ENCODE measurements around the gene ACADSB.

ACADSB gene

DNA sequence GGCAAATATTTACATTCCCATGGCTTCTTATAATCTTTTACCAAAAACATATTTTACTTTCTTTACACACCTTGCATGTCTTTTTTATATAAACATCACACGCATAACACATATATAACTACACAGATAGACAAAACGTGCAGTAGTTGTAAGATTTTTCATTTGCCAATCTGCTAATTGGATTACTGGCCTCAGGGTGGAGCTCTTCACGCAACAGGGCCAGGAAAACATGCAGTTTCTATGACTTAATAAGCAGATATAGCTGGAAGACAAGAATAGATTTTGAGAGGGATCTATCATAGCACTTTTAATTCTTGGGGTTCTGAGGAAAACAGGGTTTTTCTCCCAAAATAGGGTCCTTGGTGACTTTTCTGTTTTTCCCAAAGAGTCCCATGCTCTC is 12.7 kb downstream of the ACADSB start:
- H3K9ac ChIP-seq (ENCODE audit: low read depth, low read length) = no peak overlapping the region
- no peaks in the 10 kb centered on the region for H3K36me3 ChIP-seq (ENCODE audit: control insufficient read depth, insufficient read depth, low read length)
- H3K4me3 ChIP-seq (ENCODE audit: low read depth, low read length) = no peak overlapping the region
- H3K4me1 ChIP-seq (ENCODE audit: control insufficient read depth, insufficient read depth, low read length) = peaks cover 26% of the 10 kb centered on the region
- no peaks in the 10 kb centered on the region for H3K9me3 ChIP-seq (ENCODE audit: control insufficient read depth, insufficient read depth, low read length)
- H3K27me3 ChIP-seq (ENCODE audit: control insufficient read depth, insufficient read depth, low read length) = no peaks in the 10 kb centered on the region

DNA sequence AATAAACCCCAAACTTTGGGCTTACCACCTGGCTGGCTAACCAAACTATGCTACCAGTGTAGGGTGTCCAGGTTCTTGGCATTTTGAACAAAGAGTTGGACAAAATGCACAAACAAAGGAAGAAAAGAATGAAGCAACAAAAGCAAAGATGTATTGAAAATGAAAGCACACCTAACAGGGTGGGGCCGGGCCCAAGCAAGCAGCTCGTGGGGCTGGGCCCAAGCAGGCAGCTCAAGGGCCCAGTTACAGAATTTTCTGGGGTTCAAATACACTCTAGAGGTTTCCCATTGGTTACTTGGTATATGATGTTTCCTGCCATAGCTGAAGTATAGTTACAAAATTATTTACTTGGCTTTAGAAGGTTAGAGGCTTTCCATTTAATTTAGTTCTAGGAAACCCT is 15.7 kb downstream of the ACADSB start:
- H3K4me1 ChIP-seq (ENCODE audit: control insufficient read depth, insufficient read depth, low read length) = peaks cover 21% of the 10 kb centered on the region
- no peak overlapping the region for H3K4me3 ChIP-seq (ENCODE audit: low read depth, low read length)
- no peaks in the 10 kb centered on the region for H3K9me3 ChIP-seq (ENCODE audit: control insufficient read depth, insufficient read depth, low read length)
- H3K36me3 ChIP-seq (ENCODE audit: control insufficient read depth, insufficient read depth, low read length) = no peaks in the 10 kb centered on the region
- H3K9ac ChIP-seq (ENCODE audit: low read depth, low read length) = no peak overlapping the region
- H3K27me3 ChIP-seq (ENCODE audit: control insufficient read depth, insufficient read depth, low read length) = no peaks in the 10 kb centered on the region

DNA sequence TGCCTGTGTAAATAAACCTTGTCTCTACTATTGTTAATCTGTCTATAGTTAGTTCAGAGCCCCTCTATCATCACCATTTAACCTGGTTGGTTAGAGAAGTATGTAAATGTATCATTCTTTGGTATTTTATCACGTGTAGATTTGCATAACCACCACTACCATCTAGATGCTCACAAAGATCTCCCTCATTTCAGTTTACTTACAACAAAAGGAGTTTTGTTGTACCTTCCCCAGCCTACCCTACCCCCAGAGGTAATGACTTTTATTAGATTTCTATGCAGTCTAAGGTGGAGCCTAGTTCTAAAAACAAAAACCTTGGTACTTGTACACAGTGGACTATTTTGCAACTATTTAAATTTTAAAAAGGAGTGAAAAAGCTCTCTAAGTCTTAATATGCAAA is 17.5 kb downstream of the ACADSB start:
- no peaks in the 10 kb centered on the region for H3K36me3 ChIP-seq (ENCODE audit: control insufficient read depth, insufficient read depth, low read length)
- H3K9me3 ChIP-seq (ENCODE audit: control insufficient read depth, insufficient read depth, low read length) = no peaks in the 10 kb centered on the region
- no peaks in the 10 kb centered on the region for H3K27me3 ChIP-seq (ENCODE audit: control insufficient read depth, insufficient read depth, low read length)
- H3K4me1 ChIP-seq (ENCODE audit: control insufficient read depth, insufficient read depth, low read length) = peaks cover 12% of the 10 kb centered on the region
- no peak overlapping the region for H3K4me3 ChIP-seq (ENCODE audit: low read depth, low read length)
- H3K9ac ChIP-seq (ENCODE audit: low read depth, low read length) = no peak overlapping the region

DNA sequence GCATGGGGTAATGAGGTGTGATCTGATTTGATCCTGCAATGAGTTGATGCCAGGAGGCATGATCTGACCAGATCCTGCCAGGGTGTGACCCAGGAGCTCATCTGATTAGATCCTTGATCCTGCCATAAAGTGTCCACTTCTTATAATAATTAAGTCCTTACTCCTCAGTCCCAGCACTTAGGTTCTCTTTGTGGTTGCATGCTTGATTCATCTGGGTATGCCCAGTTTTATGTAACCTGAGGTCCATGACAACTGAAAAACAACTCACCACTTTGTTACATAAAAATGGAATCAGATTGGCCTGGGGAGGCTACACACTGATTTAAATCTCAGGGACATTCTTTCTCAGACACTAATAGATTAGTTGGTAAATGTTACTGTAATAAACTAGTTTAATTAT is 19.1 kb downstream of the ACADSB start:
- no peak overlapping the region for H3K9ac ChIP-seq (ENCODE audit: low read depth, low read length)
- no peaks in the 10 kb centered on the region for H3K9me3 ChIP-seq (ENCODE audit: control insufficient read depth, insufficient read depth, low read length)
- no peaks in the 10 kb centered on the region for H3K36me3 ChIP-seq (ENCODE audit: control insufficient read depth, insufficient read depth, low read length)
- peaks cover 12% of the 10 kb centered on the region for H3K4me1 ChIP-seq (ENCODE audit: control insufficient read depth, insufficient read depth, low read length)
- no peak overlapping the region for H3K4me3 ChIP-seq (ENCODE audit: low read depth, low read length)
- H3K27me3 ChIP-seq (ENCODE audit: control insufficient read depth, insufficient read depth, low read length) = no peaks in the 10 kb centered on the region

DNA sequence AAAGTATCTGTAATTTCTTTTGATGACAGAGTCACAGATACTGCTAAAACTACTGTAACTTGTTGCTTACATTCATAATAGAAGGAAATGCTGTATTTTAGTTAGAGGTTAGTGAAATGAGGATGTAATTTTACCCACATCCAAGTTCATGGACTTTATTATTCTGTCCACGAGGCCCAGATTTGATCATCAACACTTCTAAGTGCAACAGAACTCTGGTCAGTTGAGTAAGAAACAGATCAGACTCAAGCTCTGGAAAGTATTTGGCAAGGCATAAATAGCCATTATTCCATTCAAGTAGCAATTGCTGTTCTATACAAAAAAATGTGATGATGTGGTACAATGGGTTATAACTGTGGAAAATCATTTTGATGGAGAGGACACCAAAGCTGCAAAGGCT is 22.3 kb downstream of the ACADSB start:
- Histone ChIP-seq H3K36me3 (ENCODE audit: control insufficient read depth, insufficient read depth, low read length) (no peaks in the 10 kb centered on the region), H3K4me3 (ENCODE audit: low read depth, low read length) (no peak overlapping the region), H3K27me3 (ENCODE audit: control insufficient read depth, insufficient read depth, low read length) (no peaks in the 10 kb centered on the region), H3K9ac (ENCODE audit: low read depth, low read length) (no peak overlapping the region), H3K4me1 (ENCODE audit: control insufficient read depth, insufficient read depth, low read length) (peaks cover 6% of the 10 kb centered on the region), H3K9me3 (ENCODE audit: control insufficient read depth, insufficient read depth, low read length) (no peaks in the 10 kb centered on the region)

DNA sequence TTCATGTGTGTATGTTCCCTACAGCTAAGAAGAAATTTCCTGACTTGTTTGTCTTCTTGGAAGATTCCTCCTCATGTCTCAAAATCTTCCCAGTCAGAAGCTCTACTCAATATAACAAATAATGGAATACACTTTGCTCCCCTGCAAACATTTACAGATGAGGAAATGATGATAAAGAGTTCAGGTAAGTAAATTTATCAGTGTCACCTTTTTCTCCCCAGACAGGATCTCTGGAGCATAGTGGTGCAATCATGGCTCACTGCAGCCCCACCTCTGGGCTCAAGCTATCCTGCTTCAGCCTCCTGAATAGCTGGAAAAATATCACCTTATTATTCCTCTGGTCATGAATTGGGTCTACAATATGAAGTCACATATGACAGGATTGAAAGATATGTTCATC is 25.5 kb downstream of the ACADSB start:
- no peak overlapping the region for H3K9ac ChIP-seq (ENCODE audit: low read depth, low read length)
- H3K27me3 ChIP-seq (ENCODE audit: control insufficient read depth, insufficient read depth, low read length) = no peaks in the 10 kb centered on the region
- H3K9me3 ChIP-seq (ENCODE audit: control insufficient read depth, insufficient read depth, low read length) = no peaks in the 10 kb centered on the region
- no peak overlapping the region for H3K4me3 ChIP-seq (ENCODE audit: low read depth, low read length)
- no peaks in the 10 kb centered on the region for H3K36me3 ChIP-seq (ENCODE audit: control insufficient read depth, insufficient read depth, low read length)
- H3K4me1 ChIP-seq (ENCODE audit: control insufficient read depth, insufficient read depth, low read length) = no peaks in the 10 kb centered on the region

DNA sequence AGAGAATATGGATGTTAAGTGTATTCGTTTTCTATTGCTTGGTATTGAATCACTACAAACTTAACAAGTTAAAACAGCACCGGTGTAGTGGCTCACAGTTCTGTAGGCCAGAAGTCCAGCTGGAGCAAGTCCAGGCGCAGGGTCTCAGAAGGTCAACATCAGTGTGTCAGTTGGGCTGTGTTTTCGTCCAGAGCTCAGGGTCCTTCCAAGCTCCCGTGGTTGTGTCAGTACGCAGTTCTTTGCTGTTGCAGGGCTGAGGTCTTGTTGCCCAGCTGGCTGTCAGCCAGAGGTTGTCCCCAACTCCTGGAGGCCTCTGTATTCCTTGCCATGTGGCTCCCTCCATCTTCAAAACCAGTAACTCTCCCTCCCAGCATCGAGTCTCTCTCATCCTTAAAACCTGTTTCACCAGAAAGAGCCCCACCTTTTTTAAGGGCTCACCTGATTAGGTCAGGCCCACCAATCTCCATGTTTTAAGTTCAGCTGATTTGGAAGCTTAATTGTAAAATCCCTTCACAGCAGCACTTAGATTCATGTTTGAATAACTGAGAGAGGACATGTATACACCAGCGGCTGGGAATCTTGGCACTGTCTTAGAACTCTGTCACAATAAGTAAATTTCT is 26.8 kb downstream of the ACADSB start:
- H3K9ac ChIP-seq (ENCODE audit: low read depth, low read length) = no peak overlapping the region
- H3K27me3 ChIP-seq (ENCODE audit: control insufficient read depth, insufficient read depth, low read length) = no peaks in the 10 kb centered on the region
- no peaks in the 10 kb centered on the region for H3K36me3 ChIP-seq (ENCODE audit: control insufficient read depth, insufficient read depth, low read length)
- no peaks in the 10 kb centered on the region for H3K9me3 ChIP-seq (ENCODE audit: control insufficient read depth, insufficient read depth, low read length)
- H3K4me1 ChIP-seq (ENCODE audit: control insufficient read depth, insufficient read depth, low read length) = no peaks in the 10 kb centered on the region
- H3K4me3 ChIP-seq (ENCODE audit: low read depth, low read length) = no peak overlapping the region

DNA sequence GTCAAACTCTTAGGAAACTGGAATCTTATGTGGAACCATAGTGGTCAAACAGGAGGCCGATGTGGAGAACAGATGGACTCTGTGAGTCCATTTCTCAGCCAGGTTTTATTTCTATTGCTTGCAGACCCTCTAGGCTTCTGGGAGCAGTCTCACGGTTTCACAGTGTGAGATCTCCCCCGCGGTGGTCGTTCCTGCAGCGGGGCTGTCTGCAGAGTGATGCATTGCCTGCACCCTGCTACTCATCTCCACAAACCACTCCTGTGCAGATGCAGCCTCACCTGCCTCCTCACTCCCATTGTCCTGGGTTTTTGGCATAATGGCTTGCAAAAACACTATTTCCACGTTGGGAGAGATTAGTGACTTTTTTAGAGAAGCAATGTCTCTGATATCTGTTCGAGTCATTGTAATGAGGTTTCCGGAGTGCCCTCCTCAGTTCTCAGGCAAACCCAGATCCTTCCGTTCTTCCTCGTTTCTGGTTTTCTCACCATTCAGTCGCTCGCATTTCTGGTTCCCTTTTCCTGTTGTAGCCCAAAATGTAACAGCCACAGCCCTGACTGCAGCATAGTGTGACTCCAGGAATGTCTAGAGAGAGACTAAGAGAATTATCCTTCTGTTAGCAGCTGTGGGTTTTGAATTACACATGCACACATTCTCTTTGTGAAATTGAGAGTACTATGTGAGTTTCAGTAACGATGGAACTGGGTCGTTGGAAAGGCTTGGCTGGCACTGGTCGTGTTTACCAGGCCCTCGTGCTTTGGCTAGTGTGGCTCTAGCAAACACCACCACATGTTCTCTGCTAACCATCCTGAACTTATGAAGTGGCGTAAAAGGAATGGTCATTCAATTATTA is 30.2 kb downstream of the ACADSB start:
- no peaks in the 10 kb centered on the region for H3K27me3 ChIP-seq (ENCODE audit: control insufficient read depth, insufficient read depth, low read length)
- H3K9ac ChIP-seq (ENCODE audit: low read depth, low read length) = no peak overlapping the region
- H3K9me3 ChIP-seq (ENCODE audit: control insufficient read depth, insufficient read depth, low read length) = no peaks in the 10 kb centered on the region
- no peaks in the 10 kb centered on the region for H3K36me3 ChIP-seq (ENCODE audit: control insufficient read depth, insufficient read depth, low read length)
- no peaks in the 10 kb centered on the region for H3K4me1 ChIP-seq (ENCODE audit: control insufficient read depth, insufficient read depth, low read length)
- no peak overlapping the region for H3K4me3 ChIP-seq (ENCODE audit: low read depth, low read length)

DNA sequence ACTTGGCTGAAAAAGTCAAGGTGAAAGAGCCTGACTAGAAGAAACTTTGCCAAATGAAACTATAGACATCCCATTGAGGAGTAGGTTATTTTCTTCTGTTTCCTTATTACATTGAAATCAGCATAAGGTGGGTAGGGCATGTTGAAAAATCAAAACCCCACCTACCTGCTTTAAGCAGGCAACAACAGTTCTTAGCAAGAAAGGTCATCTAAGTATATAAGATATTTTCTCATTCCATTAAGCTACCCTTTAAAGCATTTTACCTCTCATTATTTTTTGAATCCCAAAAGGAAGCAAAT is 30.8 kb downstream of the ACADSB start:
- Histone ChIP-seq H3K4me1 (ENCODE audit: control insufficient read depth, insufficient read depth, low read length) (no peaks in the 10 kb centered on the region), H3K36me3 (ENCODE audit: control insufficient read depth, insufficient read depth, low read length) (no peaks in the 10 kb centered on the region), H3K9ac (ENCODE audit: low read depth, low read length) (no peak overlapping the region), H3K27me3 (ENCODE audit: control insufficient read depth, insufficient read depth, low read length) (no peaks in the 10 kb centered on the region), H3K4me3 (ENCODE audit: low read depth, low read length) (no peak overlapping the region), H3K9me3 (ENCODE audit: control insufficient read depth, insufficient read depth, low read length) (no peaks in the 10 kb centered on the region)

DNA sequence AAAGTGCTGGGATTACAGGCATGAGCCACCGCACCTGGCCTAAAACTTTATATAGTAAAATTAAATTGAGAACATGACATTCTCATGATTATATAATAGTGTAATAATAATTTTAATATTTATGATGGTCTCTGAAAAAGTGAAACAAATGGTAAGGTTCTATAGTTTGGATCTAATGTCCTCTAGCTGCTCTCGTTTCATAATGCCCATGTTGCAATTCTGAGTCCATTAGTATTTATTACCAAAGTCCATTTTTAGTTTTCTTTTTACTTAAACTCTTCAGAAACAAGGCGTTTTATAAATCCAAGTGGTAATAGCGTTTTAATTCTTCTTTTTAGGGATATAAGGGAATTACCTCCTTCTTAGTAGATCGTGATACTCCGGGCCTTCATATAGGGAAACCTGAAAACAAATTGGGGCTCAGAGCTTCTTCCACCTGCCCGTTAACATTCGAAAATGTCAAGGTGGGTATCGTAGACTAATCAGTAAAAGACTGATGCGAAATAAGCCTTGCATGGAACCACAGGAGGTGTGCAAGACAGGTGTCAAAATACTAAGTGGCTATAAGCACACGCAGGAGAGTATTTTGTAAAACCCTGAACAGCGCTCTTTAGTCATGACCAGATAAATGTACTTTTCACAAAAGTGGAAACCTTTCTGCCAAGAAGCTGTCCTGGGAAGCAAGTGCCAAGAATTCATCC is 34.1 kb downstream of the ACADSB start:
- Histone ChIP-seq H3K27me3 (ENCODE audit: control insufficient read depth, insufficient read depth, low read length) (no peaks in the 10 kb centered on the region), H3K4me1 (ENCODE audit: control insufficient read depth, insufficient read depth, low read length) (no peaks in the 10 kb centered on the region), H3K4me3 (ENCODE audit: low read depth, low read length) (no peak overlapping the region), H3K36me3 (ENCODE audit: control insufficient read depth, insufficient read depth, low read length) (no peaks in the 10 kb centered on the region), H3K9ac (ENCODE audit: low read depth, low read length) (no peak overlapping the region), H3K9me3 (ENCODE audit: control insufficient read depth, insufficient read depth, low read length) (no peaks in the 10 kb centered on the region)

DNA sequence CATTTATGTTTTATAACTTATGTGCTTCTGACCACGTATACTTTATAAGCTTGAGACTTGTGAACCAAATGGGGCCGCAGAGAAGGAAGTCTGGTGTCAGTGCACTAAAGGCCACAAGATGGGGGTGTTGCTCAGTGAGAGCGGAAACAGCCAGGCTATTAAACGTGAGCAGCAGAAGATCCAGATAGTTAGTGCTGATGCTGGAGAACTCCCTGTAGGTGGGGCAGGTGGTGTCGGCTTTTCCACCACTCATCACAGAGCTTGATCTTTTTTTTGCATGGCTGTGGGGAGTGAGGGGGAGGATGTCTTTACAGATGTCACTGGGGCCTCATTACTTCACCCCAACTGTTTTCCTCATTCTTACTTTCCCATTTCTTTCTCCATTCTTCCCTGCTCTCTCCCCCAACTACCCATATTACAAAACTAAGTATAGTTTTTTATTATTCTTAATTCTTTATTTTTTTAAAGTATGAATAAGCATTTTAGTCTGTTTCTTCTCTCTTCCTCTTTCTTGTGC is 34.7 kb downstream of the ACADSB start:
- Histone ChIP-seq H3K9ac (ENCODE audit: low read depth, low read length) (no peak overlapping the region), H3K4me3 (ENCODE audit: low read depth, low read length) (no peak overlapping the region), H3K36me3 (ENCODE audit: control insufficient read depth, insufficient read depth, low read length) (no peaks in the 10 kb centered on the region), H3K27me3 (ENCODE audit: control insufficient read depth, insufficient read depth, low read length) (no peaks in the 10 kb centered on the region), H3K4me1 (ENCODE audit: control insufficient read depth, insufficient read depth, low read length) (no peaks in the 10 kb centered on the region), H3K9me3 (ENCODE audit: control insufficient read depth, insufficient read depth, low read length) (no peaks in the 10 kb centered on the region)

DNA sequence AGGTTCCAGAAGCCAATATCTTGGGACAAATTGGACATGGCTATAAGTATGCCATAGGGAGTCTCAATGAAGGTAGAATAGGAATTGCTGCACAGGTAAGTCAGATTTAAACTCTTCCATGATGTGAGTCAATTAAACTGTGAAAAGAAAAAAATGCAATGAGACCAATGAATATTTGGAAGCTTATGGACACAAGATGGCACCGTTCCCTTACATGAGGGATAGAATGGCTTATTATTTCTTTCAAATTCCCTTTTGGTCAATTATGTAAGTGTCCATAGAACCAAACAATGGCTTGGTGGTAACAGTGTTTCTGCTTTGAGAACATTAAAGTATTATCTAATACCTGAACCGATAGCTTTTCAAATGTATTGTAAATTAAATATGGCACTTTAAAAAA is 35.6 kb downstream of the ACADSB start:
- H3K27me3 ChIP-seq (ENCODE audit: control insufficient read depth, insufficient read depth, low read length) = no peaks in the 10 kb centered on the region
- H3K9me3 ChIP-seq (ENCODE audit: control insufficient read depth, insufficient read depth, low read length) = no peaks in the 10 kb centered on the region
- no peaks in the 10 kb centered on the region for H3K4me1 ChIP-seq (ENCODE audit: control insufficient read depth, insufficient read depth, low read length)
- no peak overlapping the region for H3K4me3 ChIP-seq (ENCODE audit: low read depth, low read length)
- no peaks in the 10 kb centered on the region for H3K36me3 ChIP-seq (ENCODE audit: control insufficient read depth, insufficient read depth, low read length)
- no peak overlapping the region for H3K9ac ChIP-seq (ENCODE audit: low read depth, low read length)
